ENCODE measurements around the gene GRIN2A.
"Not testable (repeated sequence)": the region's sequence is repeated elsewhere in the genome, so short reads cannot be mapped to it uniquely, and the experiment has no call there.

Gene GRIN2A

GRCh38 chr16:9908613-9909012 lies 273.6 kb downstream of the GRIN2A start:
- no peak for DNase-seq

GRCh38 chr16:9907752-9908151 lies 274.5 kb downstream of the GRIN2A start:
- DNase-seq, result no peak

- DNase-seq, result no peak
Measured at GRCh38 chr16:9906218-9906617, 276.0 kb downstream of the GRIN2A start.

- no peak for DNase-seq
Measured at GRCh38 chr16:9904526-9904925, 277.7 kb downstream of the GRIN2A start.

- no peak for DNase-seq
Measured at GRCh38 chr16:9900576-9900975, 281.7 kb downstream of the GRIN2A start.

GRCh38 chr16:9898555-9898954 lies 283.7 kb downstream of the GRIN2A start:
- no peak for DNase-seq

GRCh38 chr16:9898124-9898523 lies 284.1 kb downstream of the GRIN2A start:
- DNase-seq, result no peak

GRCh38 chr16:9895817-9896216 lies 286.4 kb downstream of the GRIN2A start:
- DNase-seq, result no peak

- DNase-seq, result no peak
Measured at GRCh38 chr16:9885876-9886275, 296.4 kb downstream of the GRIN2A start.

GRCh38 chr16:9885467-9885866 lies 296.8 kb downstream of the GRIN2A start:
- no peak for DNase-seq

- not testable (repeated sequence) for DNase-seq
Measured at GRCh38 chr16:9875981-9876380, 306.2 kb downstream of the GRIN2A start.

GRCh38 chr16:9874219-9874618 lies 308.0 kb downstream of the GRIN2A start:
- DNase-seq, result no peak

- DNase-seq, result no peak
Measured at GRCh38 chr16:9870962-9871361, 311.3 kb downstream of the GRIN2A start.

GRCh38 chr16:9869776-9870175 lies 312.5 kb downstream of the GRIN2A start:
- DNase-seq, result no peak

GRCh38 chr16:9868606-9869149 lies 313.6 kb downstream of the GRIN2A start:
- DNase-seq, result no peak

GRCh38 chr16:9867176-9867575 lies 315.1 kb downstream of the GRIN2A start:
- DNase-seq, result no peak

GRCh38 chr16:9864461-9864860 lies 317.8 kb downstream of the GRIN2A start:
- DNase-seq, result no peak

GRCh38 chr16:9862327-9862726 lies 319.9 kb downstream of the GRIN2A start:
- DNase-seq, result no peak

GRCh38 chr16:9860876-9861275 lies 321.4 kb downstream of the GRIN2A start:
- DNase-seq, result no peak

- DNase-seq, result no peak
Measured at GRCh38 chr16:9859701-9860327, 322.4 kb downstream of the GRIN2A start.

- no peak for DNase-seq
Measured at GRCh38 chr16:9854675-9855074, 327.6 kb downstream of the GRIN2A start.

- no peak for DNase-seq
Measured at GRCh38 chr16:9852003-9852402, 330.2 kb downstream of the GRIN2A start.

- DNase-seq, result no peak
Measured at GRCh38 chr16:9850817-9851216, 331.4 kb downstream of the GRIN2A start.

GRCh38 chr16:9849697-9850245 lies 332.5 kb downstream of the GRIN2A start:
- no peak for DNase-seq

GRCh38 chr16:9847146-9847545 lies 335.1 kb downstream of the GRIN2A start:
- DNase-seq, result no peak
